K562 (cell line): ENCODE measurements around the gene SIKE1. TPM values are rescaled to one million over a fixed set of nuclear protein-coding genes. Genes with fewer than 3 reads are reported as not detected.

Experiments used
- BRD9 ChIP-seq: fragments of 450-650 bp; IDR thresholded peaks from 2 replicates; pipeline ENCODE4 v1.6.1; 2018; ENCODE audit warnings: low read depth; ENCODE audit not compliant: partially characterized antibody
- CBX1 ChIP-seq: sonication (generic); IDR thresholded peaks from 2 replicates; pipeline ENCODE4 v1.6.1; 2016; ENCODE audit warnings: antibody characterized with exemption, low read depth, mild to moderate bottlenecking
- DLX4 ChIP-seq: fragments of 250-450 bp; sonication (Bioruptor Pico); IDR thresholded peaks from 2 replicates; pipeline ENCODE4 v1.6.1; 2021; ENCODE audit warnings: mild to moderate bottlenecking
- HMG20B ChIP-seq: fragments of 250-450 bp; sonication (Bioruptor Pico); IDR thresholded peaks from 2 replicates; pipeline ENCODE4 v1.5.0; 2021; ENCODE audit warnings: mild to moderate bottlenecking
- IRF1 ChIP-seq: sonication (generic); formaldehyde crosslinking; IDR thresholded peaks from 2 replicates; pipeline ENCODE4 v1.8.0; 2022; ENCODE audit warnings: missing genetic modification reagents, mild to moderate bottlenecking, borderline replicate concordance
- JUNB ChIP-seq: fragments of 450-650 bp; formaldehyde crosslinking; conservative IDR thresholded peaks from 2 replicates; pipeline ENCODE4 v1.4.0; 2020; ENCODE audit warnings: mild to moderate bottlenecking
- KDM2B ChIP-seq: fragments of 250-450 bp; sonication (Bioruptor Pico); IDR thresholded peaks from 2 replicates; pipeline ENCODE4 v1.8.0; 2021; ENCODE audit warnings: mild to moderate bottlenecking, moderate library complexity
- OTX1 ChIP-seq: fragments of 450-650 bp; formaldehyde crosslinking; IDR thresholded peaks from 2 replicates; pipeline ENCODE4 v1.4.0; 2022; ENCODE audit warnings: mild to moderate bottlenecking
- POLR2B ChIP-seq: fragments of 450-650 bp; IDR thresholded peaks from 2 replicates; pipeline ENCODE4 v1.6.1; 2018; ENCODE audit warnings: low read depth; ENCODE audit not compliant: partially characterized antibody
- PTTG1 ChIP-seq: fragments of 450-650 bp; IDR thresholded peaks from 2 replicates; pipeline ENCODE4 v1.6.1; 2016; ENCODE audit warnings: low read depth, mild to moderate bottlenecking, missing genetic modification characterization, missing compliant biosample characterization
- SETDB1 ChIP-seq: IDR thresholded peaks from one replicate; pipeline ENCODE4 v1.6.1; 2012; ENCODE audit warnings: low read length, control low read depth, inconsistent platforms
- SFPQ ChIP-seq: fragments of 200-400 bp; formaldehyde crosslinking; IDR thresholded peaks from 2 replicates; pipeline ENCODE4 v1.6.1; 2017; ENCODE audit warnings: mild to moderate bottlenecking, low read depth, low read length, moderate library complexity
- SREBF2 ChIP-seq: sonication (generic); formaldehyde crosslinking; IDR thresholded peaks from 2 replicates; pipeline ENCODE4 v1.4.0; 2020; ENCODE audit warnings: mild to moderate bottlenecking, missing genetic modification reagents
- TBP ChIP-seq: optimal IDR thresholded peaks from 2 replicates; pipeline ENCODE3; 2011; ENCODE audit warnings: low read depth, low read length, improper control_type of control experiment
- ZFPM2 ChIP-seq: fragments of 250-450 bp; sonication (Bioruptor Pico); IDR thresholded peaks from 2 replicates; pipeline ENCODE4 v1.5.1; 2022; ENCODE audit warnings: mild to moderate bottlenecking
- ZNF174 ChIP-seq: fragments of 250-450 bp; sonication (Bioruptor Pico); IDR thresholded peaks from 2 replicates; pipeline ENCODE4 v1.4.0; 2020; ENCODE audit warnings: mild to moderate bottlenecking
- ZNF197 ChIP-seq: fragments of 200-800 bp; sonication (Bioruptor generic); IDR thresholded peaks from 2 replicates; pipeline ENCODE4 v1.6.1; 2016; ENCODE audit warnings: low read depth, missing genetic modification characterization, missing compliant biosample characterization
- ZNF41 ChIP-seq: fragments of 250-450 bp; sonication (Bioruptor Pico); conservative IDR thresholded peaks from 2 replicates; pipeline ENCODE4 v1.4.0; 2020; ENCODE audit warnings: mild to moderate bottlenecking
- ZNF77 ChIP-seq: fragments of 250-450 bp; sonication (Bioruptor Pico); IDR thresholded peaks from 2 replicates; pipeline ENCODE4 v1.5.0; 2020
- ZNF785 ChIP-seq: fragments of 250-450 bp; sonication (Bioruptor Pico); IDR thresholded peaks from 2 replicates; pipeline ENCODE4 v1.4.0; 2020; ENCODE audit warnings: mild to moderate bottlenecking
- ZNF79 ChIP-seq: fragments of 250-450 bp; sonication (Bioruptor Pico); IDR thresholded peaks from 2 replicates; pipeline ENCODE4 v1.4.0; 2020; ENCODE audit warnings: low read depth, mild to moderate bottlenecking, moderate library complexity
- polyA plus RNA-seq, 8 experiments: library from polyadenylated mRNA; depleted of rRNA in 4 of 8; stranded (reverse) in 5 of 8; unstranded in 3 of 8; fragments of >200 nt; fragmentation: Nextera tagmentation in 2 of 8; fragmentation: Illumina TruSeq in 1 of 8; extraction: Ambion mirVana in 2 of 8; extraction: Trizol in 1 of 8; gene quantifications; 2 replicates each; pipeline versions ENCODE4 v1.2.1 to v1.2.3, GENCODE V29; 2011 to 2014; ENCODE audit warnings: inconsistent platforms in 1 of 8, missing spikeins in 1 of 8
- total RNA-seq, 7 experiments: library from RNA; depleted of rRNA in 6 of 7; stranded (reverse); fragments of >200 nt in 6 of 7; fragmentation: Illumina TruSeq in 2 of 7; extraction: Trizol in 2 of 7; gene quantifications; 2 replicates each; pipeline versions ENCODE4 v1.2.1 to v1.2.3, GENCODE V29; 2011 to 2021; ENCODE audit warnings: low replicate concordance in 1 of 7
- TF ChIP-seq, protein P1 (sequence below), 2 experiments: fragments of 450-650 bp in 1 of 2; sonication (generic) in 1 of 2; formaldehyde crosslinking; conservative IDR thresholded peaks; 2 replicates each; pipeline versions ENCODE4 v1.4.0 to v1.8.1; 2020 to 2022; ENCODE audit warnings: mild to moderate bottlenecking in 1 of 2, missing genetic modification reagents in 1 of 2
- TF ChIP-seq, protein P2 (sequence below), 2 experiments: fragments of 450-650 bp; IDR thresholded peaks; 2 replicates each; pipeline ENCODE4 v1.6.1; 2016

Gene SIKE1
- total and polyA plus RNA-seq, 9 of the 15 experiments (the other 6 are each of a cell fraction or from before 2014, with no cell fraction given): 21.8 to 144 (median 76.3) TPM

- TF ChIP-seq JUNB (no peak), IRF1 (CRISPR knock-in tag) (no peak), SETDB1 (no peak), DLX4 (CRISPR knock-in tag) (no peak), PTTG1 (no peak), ZNF197 (CRISPR knock-in tag) (peak; percentile 95), KDM2B (CRISPR knock-in tag) (no peak), ZNF41 (CRISPR knock-in tag) (peak; percentile 40; the same call in 1 of the 2 replicates), CBX1 (peak; percentile 84; the same call in 1 of the 2 replicates), SFPQ (no peak), ZNF79 (CRISPR knock-in tag) (no peak), ZNF174 (CRISPR knock-in tag) (0 out of 2 replicates have a peak, but pooled peaks have one; percentile 40), TBP (peak; percentile 96), ZNF77 (CRISPR knock-in tag) (no peak), ZFPM2 (CRISPR knock-in tag) (peak; percentile 72; the same call in 1 of the 2 replicates), OTX1 (CRISPR knock-in tag) (no peak; the same call in 1 of the 2 replicates), POLR2B (peak; percentile 98), ZNF785 (peak; percentile 63; the same call in 1 of the 2 replicates), BRD9 (peak; percentile 94), SREBF2 (CRISPR knock-in tag) (0 out of 2 replicates have a peak, but pooled peaks have one; percentile 12), HMG20B (CRISPR knock-in tag) (no peak; the same call in 1 of the 2 replicates)
- TF ChIP-seq, protein P1, sequence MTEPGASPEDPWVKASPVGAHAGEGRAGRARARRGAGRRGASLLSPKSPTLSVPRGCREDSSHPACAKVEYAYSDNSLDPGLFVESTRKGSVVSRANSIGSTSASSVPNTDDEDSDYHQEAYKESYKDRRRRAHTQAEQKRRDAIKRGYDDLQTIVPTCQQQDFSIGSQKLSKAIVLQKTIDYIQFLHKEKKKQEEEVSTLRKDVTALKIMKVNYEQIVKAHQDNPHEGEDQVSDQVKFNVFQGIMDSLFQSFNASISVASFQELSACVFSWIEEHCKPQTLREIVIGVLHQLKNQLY (CRISPR knock-in tag; conservative IDR thresholded peaks at IDR 0.05): 0 out of 4 replicates have a peak, but pooled peaks of 1 of the 2 experiments have one; percentile 43
- TF ChIP-seq, protein P2, sequence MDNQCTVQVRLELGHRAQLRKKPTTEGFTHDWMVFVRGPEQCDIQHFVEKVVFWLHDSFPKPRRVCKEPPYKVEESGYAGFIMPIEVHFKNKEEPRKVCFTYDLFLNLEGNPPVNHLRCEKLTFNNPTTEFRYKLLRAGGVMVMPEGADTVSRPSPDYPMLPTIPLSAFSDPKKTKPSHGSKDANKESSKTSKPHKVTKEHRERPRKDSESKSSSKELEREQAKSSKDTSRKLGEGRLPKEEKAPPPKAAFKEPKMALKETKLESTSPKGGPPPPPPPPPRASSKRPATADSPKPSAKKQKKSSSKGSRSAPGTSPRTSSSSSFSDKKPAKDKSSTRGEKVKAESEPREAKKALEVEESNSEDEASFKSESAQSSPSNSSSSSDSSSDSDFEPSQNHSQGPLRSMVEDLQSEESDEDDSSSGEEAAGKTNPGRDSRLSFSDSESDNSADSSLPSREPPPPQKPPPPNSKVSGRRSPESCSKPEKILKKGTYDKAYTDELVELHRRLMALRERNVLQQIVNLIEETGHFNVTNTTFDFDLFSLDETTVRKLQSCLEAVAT (IDR thresholded peaks at IDR 0.05): peak; percentile 81 to 91
Measured at GRCh38 chr1:114757455-114758255, 22.8 kb downstream of the SIKE1 start, which contains the start of gene CSDE1 (continued).
